Osteocyte (in vitro differentiated cells): ENCODE measurements around the gene AATK. TPM values are rescaled to one million over a fixed set of nuclear protein-coding genes. Genes with fewer than 3 reads are reported as not detected.
"Not testable (repeated sequence)": the region's sequence is repeated elsewhere in the genome, so short reads cannot be mapped to it uniquely, and the experiment has no call there.

Source experiments
- DNase-seq: peaks from one replicate; pipeline ENCODE4 v3.0.0; 2021; ENCODE audit warnings: mixed read lengths; ENCODE audit not compliant: unreplicated experiment; ENCODE audit errors: extremely low spot score
- H3K27ac Mint-ChIP-seq: one replicate; pipeline ENCODE4 v1.8.0; 2021; ENCODE audit warnings: mild to moderate bottlenecking, mixed read lengths; ENCODE audit not compliant: unreplicated experiment
- H3K27me3 Mint-ChIP-seq: one replicate; pipeline ENCODE4 v1.8.0; 2021; ENCODE audit warnings: mixed read lengths; ENCODE audit not compliant: unreplicated experiment
- H3K36me3 Mint-ChIP-seq: one replicate; pipeline ENCODE4 v1.8.0; 2021; ENCODE audit warnings: mixed read lengths; ENCODE audit not compliant: unreplicated experiment
- H3K4me1 Mint-ChIP-seq: one replicate; pipeline ENCODE4 v1.8.0; 2021; ENCODE audit warnings: mixed read lengths; ENCODE audit not compliant: unreplicated experiment
- H3K4me3 Mint-ChIP-seq: one replicate; pipeline ENCODE4 v1.8.0; 2021; ENCODE audit warnings: mild to moderate bottlenecking, moderate library complexity, mixed read lengths; ENCODE audit not compliant: unreplicated experiment
- H3K9me3 Mint-ChIP-seq: one replicate; pipeline ENCODE4 v1.8.0; 2021; ENCODE audit warnings: mixed read lengths; ENCODE audit not compliant: unreplicated experiment
- CTCF ChIP-seq: fragments of 200-600 bp; sonication (generic); IDR thresholded peaks from 2 replicates; pipeline ENCODE4 v1.5.0; 2021; ENCODE audit warnings: antibody characterized with exemption, mild to moderate bottlenecking, moderate library complexity
- total RNA-seq: library from RNA; stranded (reverse); gene quantifications from 2 replicates; pipeline ENCODE4 v1.2.1, GENCODE V29; 2021

The AATK gene
- total RNA-seq, 1 donor from 2014 or later = not detected

DNA sequence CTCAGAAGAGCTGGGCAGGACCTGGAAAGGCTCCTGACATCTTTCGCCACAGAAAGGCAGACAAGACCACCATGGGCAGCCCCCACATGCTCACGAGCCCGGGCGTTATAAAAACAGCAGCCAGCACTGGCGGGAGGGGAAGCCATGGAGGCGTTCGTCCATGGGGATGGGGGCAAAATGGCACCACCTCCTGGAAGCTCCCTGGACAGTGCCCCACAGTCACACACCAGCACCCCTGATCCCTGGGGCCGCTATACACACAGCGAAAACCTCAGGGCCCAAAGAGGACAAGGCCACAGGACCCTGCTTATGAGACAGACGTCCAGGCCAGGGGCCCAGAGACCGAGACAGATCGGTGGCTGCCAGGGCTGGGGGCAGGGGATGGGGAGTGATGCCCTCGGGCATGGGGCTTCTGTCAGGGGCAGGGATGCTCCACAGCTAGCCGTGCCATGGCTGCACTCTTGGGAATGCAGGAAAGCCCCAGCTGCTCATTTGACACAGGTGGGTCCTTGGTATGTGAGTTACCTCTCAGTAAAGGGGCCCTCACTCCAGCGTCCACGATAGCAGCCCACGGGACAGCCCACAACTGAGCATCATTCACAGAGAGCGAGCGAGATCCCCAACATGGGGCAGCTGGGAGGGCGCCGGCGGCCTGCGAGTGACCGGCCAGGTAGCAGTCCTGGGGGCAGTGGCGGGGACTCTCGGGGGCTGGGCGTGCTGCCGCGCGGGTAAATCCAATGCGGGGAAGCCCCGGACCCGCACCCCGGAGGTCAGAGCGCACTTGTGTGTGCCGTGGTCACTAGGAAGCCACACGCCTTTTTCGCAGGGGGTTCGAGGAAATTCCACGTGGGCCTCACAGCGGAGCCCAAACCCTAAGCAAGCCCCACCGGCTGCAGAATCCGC lies 7.1 kb downstream of the AATK start:
- Mint-ChIP-seq H3K27ac (no peak overlapping the region), H3K9me3 (no peaks in the 10 kb centered on the region), H3K4me3 (no peak overlapping the region), H3K36me3 (no peaks in the 10 kb centered on the region), H3K27me3 (peaks cover 3% of the 10 kb centered on the region), H3K4me1 (no peaks in the 10 kb centered on the region)
- DNase-seq = no peak
- no peak for TF ChIP-seq CTCF

GRCh38 chr17:81157848-81158687 lies 8.0 kb downstream of the AATK start:
- TF ChIP-seq CTCF = no peak
- Mint-ChIP-seq H3K9me3 (no peaks in the 10 kb centered on the region), H3K27me3 (peaks cover 8% of the 10 kb centered on the region), H3K4me1 (no peaks in the 10 kb centered on the region), H3K4me3 (no peak overlapping the region), H3K36me3 (no peaks in the 10 kb centered on the region), H3K27ac (no peak overlapping the region)
- no peak for DNase-seq

DNA sequence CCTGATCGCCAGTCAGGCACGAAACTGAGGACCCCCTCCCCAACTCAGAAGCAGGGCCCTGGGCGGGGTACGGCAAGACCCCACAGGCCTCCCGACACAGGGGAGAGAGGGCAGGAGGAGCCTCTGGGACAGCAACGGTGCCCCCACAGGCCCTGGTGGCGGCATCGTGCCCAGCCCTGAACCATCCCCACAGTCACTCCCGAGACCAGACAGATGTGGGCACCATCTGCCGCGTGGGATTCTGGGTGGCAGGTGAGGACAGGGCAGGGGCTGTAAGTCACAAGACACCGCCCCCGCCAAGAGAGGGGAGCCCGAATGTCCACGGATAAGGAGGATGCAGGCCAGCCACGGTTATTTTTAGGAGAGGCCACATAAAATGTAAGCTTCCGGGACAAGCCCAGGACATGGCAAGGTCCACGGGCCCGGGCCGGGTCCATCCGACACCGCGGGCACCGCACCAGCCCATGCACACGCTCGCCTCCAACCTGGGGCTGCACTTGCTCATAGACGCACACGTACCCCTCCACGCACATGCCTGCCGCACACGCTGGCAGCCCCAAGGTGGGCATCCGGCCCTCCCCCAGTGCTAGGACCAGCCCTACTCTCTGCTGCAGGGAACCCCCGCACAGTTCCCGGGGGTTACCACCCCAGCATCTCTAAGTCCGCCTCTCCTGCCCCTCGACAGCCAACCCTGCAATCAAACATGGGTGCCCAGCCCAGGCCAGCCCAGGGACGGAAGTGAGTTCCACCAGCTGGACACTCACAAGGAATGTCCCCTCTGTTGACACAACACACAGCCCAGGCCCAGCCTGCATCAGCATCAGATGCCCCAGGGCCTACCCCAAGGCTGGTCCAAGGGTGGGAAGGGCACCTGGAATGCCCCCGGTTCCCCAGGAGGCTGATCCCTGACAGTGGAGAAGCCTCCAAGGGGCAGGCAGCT lies 8.9 kb downstream of the AATK start:
- Mint-ChIP-seq H3K9me3 (no peaks in the 10 kb centered on the region), H3K4me3 (no peak overlapping the region), H3K4me1 (no peaks in the 10 kb centered on the region), H3K27me3 (peaks cover 9% of the 10 kb centered on the region), H3K27ac (no peak overlapping the region), H3K36me3 (no peaks in the 10 kb centered on the region)
- no peak for TF ChIP-seq CTCF
- DNase-seq = no peak

DNA sequence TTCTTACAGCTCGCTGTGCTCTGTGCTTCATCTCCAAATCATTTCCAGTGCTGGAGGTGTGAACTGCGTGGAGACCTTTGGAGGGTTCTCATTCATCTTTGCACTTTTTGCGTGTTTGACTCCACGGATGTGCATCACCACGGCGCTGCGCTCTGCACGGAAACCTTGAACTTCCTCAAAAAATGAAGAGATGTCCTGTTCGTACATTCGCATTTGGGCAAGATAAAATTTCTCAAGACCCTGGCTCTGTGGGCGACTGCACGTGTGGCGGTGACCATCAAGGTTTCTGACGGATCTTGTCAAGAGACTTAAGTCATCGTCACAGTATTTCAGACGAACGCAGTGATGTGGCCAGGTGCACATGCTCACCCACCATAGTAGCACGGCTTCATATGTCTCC lies 11.1 kb downstream of the AATK start:
- Mint-ChIP-seq H3K36me3 (no peaks in the 10 kb centered on the region), H3K4me1 (no peaks in the 10 kb centered on the region), H3K27ac (no peak overlapping the region), H3K9me3 (no peaks in the 10 kb centered on the region), H3K27me3 (peaks cover 23% of the 10 kb centered on the region), H3K4me3 (no peak overlapping the region)
- TF ChIP-seq CTCF = no peak
- DNase-seq = no peak

DNA sequence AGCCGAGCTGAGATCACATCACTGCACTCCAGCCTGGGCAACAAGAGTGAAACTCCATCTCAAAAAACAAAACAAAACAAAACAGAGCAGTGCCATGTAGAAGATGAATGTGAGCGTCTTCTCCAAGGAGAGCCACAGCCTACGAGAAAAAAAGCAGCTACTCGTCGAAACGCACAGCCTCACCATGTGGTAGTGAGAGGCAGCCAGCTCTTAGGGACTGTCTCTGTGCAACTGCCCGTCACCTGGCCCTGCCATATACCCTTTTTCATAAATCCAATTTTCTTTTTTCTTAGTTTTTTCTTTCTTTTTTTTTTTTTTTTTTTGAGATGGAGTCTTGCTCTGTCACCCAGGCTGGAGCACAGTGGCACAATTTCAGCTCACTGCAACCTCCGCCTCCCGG lies 12.0 kb downstream of the AATK start:
- H3K27ac Mint-ChIP-seq, H3K4me3 Mint-ChIP-seq, H3K36me3 Mint-ChIP-seq, DNase-seq, H3K4me1 Mint-ChIP-seq, H3K9me3 Mint-ChIP-seq: not testable (repeated sequence)
- H3K27me3 Mint-ChIP-seq = peaks cover 23% of the 10 kb centered on the region
